ENCODE data around the gene DYSF.

DNA sequence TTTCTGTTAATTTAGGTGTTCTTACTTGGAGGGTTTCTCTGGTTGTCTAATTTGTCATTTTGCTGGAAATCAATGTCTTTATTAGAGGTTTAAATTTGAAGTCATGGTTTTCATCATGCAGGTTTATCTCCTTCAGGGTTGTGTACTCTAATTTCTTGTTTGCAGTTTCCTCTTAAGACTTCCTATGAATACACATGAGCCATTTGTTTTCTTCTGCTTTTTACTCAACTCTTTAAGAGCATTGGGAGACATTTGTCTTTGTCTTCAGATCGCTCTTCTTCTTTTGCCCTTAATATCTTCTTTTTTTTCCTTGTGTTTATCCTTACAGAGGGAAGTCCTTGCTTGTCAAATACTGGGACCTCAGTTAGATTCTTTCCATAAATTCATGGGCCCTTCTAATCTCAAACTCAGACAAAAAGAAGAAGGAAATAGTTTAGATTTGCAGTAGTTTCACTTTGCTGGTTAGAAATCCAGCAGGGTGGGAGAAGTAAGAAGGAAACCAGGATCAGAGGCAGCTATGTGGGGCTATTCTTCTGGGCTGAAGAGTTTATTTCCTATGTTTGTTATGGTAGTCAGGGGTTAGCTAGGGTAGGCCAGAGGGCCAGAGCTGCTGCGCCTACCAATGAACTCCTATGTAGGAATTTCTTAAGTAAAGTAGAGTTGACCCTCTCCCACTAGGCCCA, 176.6 kb downstream of the DYSF start:
- no peak for TF ChIP-seq MXI1 (IDR thresholded peaks at IDR 0.05; ENCODE audit: low read depth, low read length)
- TF ChIP-seq, protein P1, sequence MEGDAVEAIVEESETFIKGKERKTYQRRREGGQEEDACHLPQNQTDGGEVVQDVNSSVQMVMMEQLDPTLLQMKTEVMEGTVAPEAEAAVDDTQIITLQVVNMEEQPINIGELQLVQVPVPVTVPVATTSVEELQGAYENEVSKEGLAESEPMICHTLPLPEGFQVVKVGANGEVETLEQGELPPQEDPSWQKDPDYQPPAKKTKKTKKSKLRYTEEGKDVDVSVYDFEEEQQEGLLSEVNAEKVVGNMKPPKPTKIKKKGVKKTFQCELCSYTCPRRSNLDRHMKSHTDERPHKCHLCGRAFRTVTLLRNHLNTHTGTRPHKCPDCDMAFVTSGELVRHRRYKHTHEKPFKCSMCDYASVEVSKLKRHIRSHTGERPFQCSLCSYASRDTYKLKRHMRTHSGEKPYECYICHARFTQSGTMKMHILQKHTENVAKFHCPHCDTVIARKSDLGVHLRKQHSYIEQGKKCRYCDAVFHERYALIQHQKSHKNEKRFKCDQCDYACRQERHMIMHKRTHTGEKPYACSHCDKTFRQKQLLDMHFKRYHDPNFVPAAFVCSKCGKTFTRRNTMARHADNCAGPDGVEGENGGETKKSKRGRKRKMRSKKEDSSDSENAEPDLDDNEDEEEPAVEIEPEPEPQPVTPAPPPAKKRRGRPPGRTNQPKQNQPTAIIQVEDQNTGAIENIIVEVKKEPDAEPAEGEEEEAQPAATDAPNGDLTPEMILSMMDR (IDR thresholded peaks at IDR 0.05): no peak
- TF ChIP-seq, protein P2, sequence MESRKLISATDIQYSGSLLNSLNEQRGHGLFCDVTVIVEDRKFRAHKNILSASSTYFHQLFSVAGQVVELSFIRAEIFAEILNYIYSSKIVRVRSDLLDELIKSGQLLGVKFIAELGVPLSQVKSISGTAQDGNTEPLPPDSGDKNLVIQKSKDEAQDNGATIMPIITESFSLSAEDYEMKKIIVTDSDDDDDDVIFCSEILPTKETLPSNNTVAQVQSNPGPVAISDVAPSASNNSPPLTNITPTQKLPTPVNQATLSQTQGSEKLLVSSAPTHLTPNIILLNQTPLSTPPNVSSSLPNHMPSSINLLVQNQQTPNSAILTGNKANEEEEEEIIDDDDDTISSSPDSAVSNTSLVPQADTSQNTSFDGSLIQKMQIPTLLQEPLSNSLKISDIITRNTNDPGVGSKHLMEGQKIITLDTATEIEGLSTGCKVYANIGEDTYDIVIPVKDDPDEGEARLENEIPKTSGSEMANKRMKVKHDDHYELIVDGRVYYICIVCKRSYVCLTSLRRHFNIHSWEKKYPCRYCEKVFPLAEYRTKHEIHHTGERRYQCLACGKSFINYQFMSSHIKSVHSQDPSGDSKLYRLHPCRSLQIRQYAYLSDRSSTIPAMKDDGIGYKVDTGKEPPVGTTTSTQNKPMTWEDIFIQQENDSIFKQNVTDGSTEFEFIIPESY (IDR thresholded peaks at IDR 0.05; ENCODE audit: borderline replicate concordance, low read depth): no peak
- TF ChIP-seq, protein P3, sequence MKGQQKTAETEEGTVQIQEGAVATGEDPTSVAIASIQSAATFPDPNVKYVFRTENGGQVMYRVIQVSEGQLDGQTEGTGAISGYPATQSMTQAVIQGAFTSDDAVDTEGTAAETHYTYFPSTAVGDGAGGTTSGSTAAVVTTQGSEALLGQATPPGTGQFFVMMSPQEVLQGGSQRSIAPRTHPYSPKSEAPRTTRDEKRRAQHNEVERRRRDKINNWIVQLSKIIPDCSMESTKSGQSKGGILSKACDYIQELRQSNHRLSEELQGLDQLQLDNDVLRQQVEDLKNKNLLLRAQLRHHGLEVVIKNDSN (IDR thresholded peaks at IDR 0.05; ENCODE audit: borderline replicate concordance, low read depth): no peak
- no peak for TF ChIP-seq NRF1 (IDR thresholded peaks at IDR 0.05; ENCODE audit: low read depth, low read length)
- TF ChIP-seq, protein P4, sequence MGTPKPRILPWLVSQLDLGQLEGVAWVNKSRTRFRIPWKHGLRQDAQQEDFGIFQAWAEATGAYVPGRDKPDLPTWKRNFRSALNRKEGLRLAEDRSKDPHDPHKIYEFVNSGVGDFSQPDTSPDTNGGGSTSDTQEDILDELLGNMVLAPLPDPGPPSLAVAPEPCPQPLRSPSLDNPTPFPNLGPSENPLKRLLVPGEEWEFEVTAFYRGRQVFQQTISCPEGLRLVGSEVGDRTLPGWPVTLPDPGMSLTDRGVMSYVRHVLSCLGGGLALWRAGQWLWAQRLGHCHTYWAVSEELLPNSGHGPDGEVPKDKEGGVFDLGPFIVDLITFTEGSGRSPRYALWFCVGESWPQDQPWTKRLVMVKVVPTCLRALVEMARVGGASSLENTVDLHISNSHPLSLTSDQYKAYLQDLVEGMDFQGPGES (IDR thresholded peaks at IDR 0.05; ENCODE audit: low read depth, low read length): no peak
- no peak for TF ChIP-seq EP300 (IDR thresholded peaks at IDR 0.05; ENCODE audit: borderline replicate concordance in 1 of 2, low read depth in 1 of 2, low read length in 1 of 2)
- no peak for TF ChIP-seq EZH2phosphoT487 (IDR thresholded peaks at IDR 0.05; ENCODE audit: borderline replicate concordance, low read depth)
- TF ChIP-seq, protein P5, sequence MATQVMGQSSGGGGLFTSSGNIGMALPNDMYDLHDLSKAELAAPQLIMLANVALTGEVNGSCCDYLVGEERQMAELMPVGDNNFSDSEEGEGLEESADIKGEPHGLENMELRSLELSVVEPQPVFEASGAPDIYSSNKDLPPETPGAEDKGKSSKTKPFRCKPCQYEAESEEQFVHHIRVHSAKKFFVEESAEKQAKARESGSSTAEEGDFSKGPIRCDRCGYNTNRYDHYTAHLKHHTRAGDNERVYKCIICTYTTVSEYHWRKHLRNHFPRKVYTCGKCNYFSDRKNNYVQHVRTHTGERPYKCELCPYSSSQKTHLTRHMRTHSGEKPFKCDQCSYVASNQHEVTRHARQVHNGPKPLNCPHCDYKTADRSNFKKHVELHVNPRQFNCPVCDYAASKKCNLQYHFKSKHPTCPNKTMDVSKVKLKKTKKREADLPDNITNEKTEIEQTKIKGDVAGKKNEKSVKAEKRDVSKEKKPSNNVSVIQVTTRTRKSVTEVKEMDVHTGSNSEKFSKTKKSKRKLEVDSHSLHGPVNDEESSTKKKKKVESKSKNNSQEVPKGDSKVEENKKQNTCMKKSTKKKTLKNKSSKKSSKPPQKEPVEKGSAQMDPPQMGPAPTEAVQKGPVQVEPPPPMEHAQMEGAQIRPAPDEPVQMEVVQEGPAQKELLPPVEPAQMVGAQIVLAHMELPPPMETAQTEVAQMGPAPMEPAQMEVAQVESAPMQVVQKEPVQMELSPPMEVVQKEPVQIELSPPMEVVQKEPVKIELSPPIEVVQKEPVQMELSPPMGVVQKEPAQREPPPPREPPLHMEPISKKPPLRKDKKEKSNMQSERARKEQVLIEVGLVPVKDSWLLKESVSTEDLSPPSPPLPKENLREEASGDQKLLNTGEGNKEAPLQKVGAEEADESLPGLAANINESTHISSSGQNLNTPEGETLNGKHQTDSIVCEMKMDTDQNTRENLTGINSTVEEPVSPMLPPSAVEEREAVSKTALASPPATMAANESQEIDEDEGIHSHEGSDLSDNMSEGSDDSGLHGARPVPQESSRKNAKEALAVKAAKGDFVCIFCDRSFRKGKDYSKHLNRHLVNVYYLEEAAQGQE (IDR thresholded peaks at IDR 0.05; ENCODE audit: low read depth, low read length): no peak
- TF ChIP-seq POLR2AphosphoS5 (IDR thresholded peaks at IDR 0.05; ENCODE audit: low read depth, low read length): no peak
- TF ChIP-seq RFX5 (IDR thresholded peaks at IDR 0.05; ENCODE audit: low read length): no peak
